ENCODE data around the gene HEXIM1.

Gene HEXIM1

GRCh38 chr17:45117334-45117733 is 30.9 kb upstream of the HEXIM1 start:
- H3K4me3 ChIP-seq (ENCODE audit: control insufficient read depth, low read depth, low read length): no peak overlapping the region
- no peak for DNase-seq (ENCODE audit: low read depth)
- TF ChIP-seq CTCF (IDR thresholded peaks at IDR 0.05; ENCODE audit: control insufficient read depth, insufficient read depth, low read depth, low read length, missing control alignments): no peak

GRCh38 chr17:45117848-45118646 is 30.2 kb upstream of the HEXIM1 start:
- DNase-seq (ENCODE audit: low read depth): no peak
- TF ChIP-seq CTCF (IDR thresholded peaks at IDR 0.05; ENCODE audit: control insufficient read depth, insufficient read depth, low read depth, low read length, missing control alignments): no peak
- H3K4me3 ChIP-seq (ENCODE audit: control insufficient read depth, low read depth, low read length): no peak overlapping the region

GRCh38 chr17:45118691-45119090 is 29.6 kb upstream of the HEXIM1 start:
- no peak for TF ChIP-seq CTCF (IDR thresholded peaks at IDR 0.05; ENCODE audit: control insufficient read depth, insufficient read depth, low read depth, low read length, missing control alignments)
- DNase-seq (ENCODE audit: low read depth): no peak
- H3K4me3 ChIP-seq (ENCODE audit: control insufficient read depth, low read depth, low read length): no peak overlapping the region

- no peak for DNase-seq (ENCODE audit: low read depth)
- no peak for TF ChIP-seq CTCF (IDR thresholded peaks at IDR 0.05; ENCODE audit: control insufficient read depth, insufficient read depth, low read depth, low read length, missing control alignments)
- no peak overlapping the region for H3K4me3 ChIP-seq (ENCODE audit: control insufficient read depth, low read depth, low read length)
Measured at GRCh38 chr17:45119964-45120363, 28.3 kb upstream of the HEXIM1 start.

- TF ChIP-seq CTCF (IDR thresholded peaks at IDR 0.05; ENCODE audit: control insufficient read depth, insufficient read depth, low read depth, low read length, missing control alignments): no peak
- H3K4me3 ChIP-seq (ENCODE audit: control insufficient read depth, low read depth, low read length): no peak overlapping the region
- DNase-seq (ENCODE audit: low read depth): no peak
Measured at GRCh38 chr17:45120558-45120957, 27.7 kb upstream of the HEXIM1 start.

- no peak for TF ChIP-seq CTCF (IDR thresholded peaks at IDR 0.05; ENCODE audit: control insufficient read depth, insufficient read depth, low read depth, low read length, missing control alignments)
- no peak overlapping the region for H3K4me3 ChIP-seq (ENCODE audit: control insufficient read depth, low read depth, low read length)
- no peak for DNase-seq (ENCODE audit: low read depth)
Measured at GRCh38 chr17:45121055-45121454, 27.2 kb upstream of the HEXIM1 start.
